Endothelial cell of umbilical vein (primary cell): ENCODE measurements around the gene TH. TPM values are rescaled to one million over a fixed set of nuclear protein-coding genes. Genes with fewer than 3 reads are reported as not detected.

Source experiments
- BruUV-seq: library from RNA; stranded (reverse); fragments of 400-500 nt; replicated peaks from 2 replicates; lab custom pipeline; 2021; lab: Mats Ljungman, UMichigan
- CTCF ChIA-PET: fragments of 300-600, 350-600 bp; sonication (Branson Sonifier 250); formaldehyde crosslinking; loops from one replicate; lab custom pipeline; 2021; ENCODE audit warnings: antibody characterized with exemption, inconsistent platforms; lab: Charles Lee
- POLR2A ChIA-PET: fragments of 300-600, 350-600 bp; sonication (Branson Sonifier 250); formaldehyde crosslinking; loops from one replicate; lab custom pipeline; 2021; ENCODE audit warnings: antibody characterized with exemption, inconsistent platforms; lab: Charles Lee
- DNase-seq: peaks from one replicate; pipeline ENCODE4 v3.0.0-alpha.2; 2011; ENCODE audit warnings: low read depth, low spot score
- FAIRE-seq: peaks from 2 replicates; lab custom pipeline; 2011; peaks lifted over from hg19 to GRCh38; lab: Jason Lieb, UNC
- H2AFZ ChIP-seq: 2 replicates; pipeline ENCODE4 v1.6.0; 2012; ENCODE audit warnings: low read depth, low read length, control low read depth, inconsistent platforms
- H3K27ac ChIP-seq: 2 replicates; pipeline ENCODE4 v1.5.1; 2011; ENCODE audit warnings: low read depth, mild to moderate bottlenecking, control low read depth, low read length, moderate library complexity; ENCODE audit not compliant: insufficient read depth
- H3K27me3 ChIP-seq, 2 experiments: 2 replicates each; pipeline versions ENCODE4 v1.6.0 to v1.6.1; 2011; ENCODE audit warnings: low read length in 2 of 2, mixed read lengths in 1 of 2; ENCODE audit not compliant: control insufficient read depth in 2 of 2, insufficient read depth in 2 of 2
- H3K36me3 ChIP-seq, 2 experiments: 2 replicates in 1 of 2; 3 replicates in 1 of 2; pipeline ENCODE4 v1.5.1; 2011; ENCODE audit warnings: low read length in 2 of 2, mild to moderate bottlenecking in 1 of 2, moderate library complexity in 1 of 2; ENCODE audit not compliant: control insufficient read depth in 2 of 2, insufficient read depth in 2 of 2; ENCODE audit errors: extremely low read depth in 1 of 2
- H3K4me1 ChIP-seq: 3 replicates; pipeline ENCODE4 v1.5.1; 2011; ENCODE audit warnings: mild to moderate bottlenecking, low read length; ENCODE audit not compliant: control insufficient read depth, insufficient read depth; ENCODE audit errors: extremely low read depth
- H3K4me2 ChIP-seq: 2 replicates; pipeline ENCODE4 v1.6.1; 2011; ENCODE audit warnings: low read length, control low read depth, mixed read lengths; ENCODE audit not compliant: insufficient read depth
- H3K4me3 ChIP-seq, 3 experiments: fragments of 200-600 bp in 1 of 3; sonication (generic), shearing (Covaris generic) in 1 of 3; replicated peaks in 1 of 3; 2 replicates each; pipeline ENCODE4 v1.5.1; 2011 to 2016; ENCODE audit warnings: control low read depth in 3 of 3, low read length in 3 of 3, mild to moderate bottlenecking in 2 of 3, inconsistent platforms in 1 of 3, low read depth in 1 of 3, moderate library complexity in 1 of 3; ENCODE audit not compliant: insufficient read depth in 1 of 3
- H3K79me2 ChIP-seq: 2 replicates; pipeline ENCODE4 v1.6.0; 2012; ENCODE audit warnings: low read length, inconsistent platforms; ENCODE audit not compliant: control insufficient read depth, insufficient read depth
- H3K9ac ChIP-seq: replicated peaks from 2 replicates; pipeline ENCODE3; 2011; ENCODE audit warnings: low read length, control low read depth; ENCODE audit not compliant: insufficient read depth; ENCODE audit errors: extremely low read depth
- H3K9me1 ChIP-seq: replicated peaks from 3 replicates; pipeline ENCODE4 v1.6.0; 2011; ENCODE audit warnings: mild to moderate bottlenecking, low read length; ENCODE audit not compliant: control insufficient read depth, insufficient read depth; ENCODE audit errors: extremely low read depth
- H3K9me3 ChIP-seq: replicated peaks from 2 replicates; pipeline ENCODE4 v1.5.1; 2012; ENCODE audit warnings: low read length, inconsistent platforms; ENCODE audit not compliant: control insufficient read depth, insufficient read depth
- H4K20me1 ChIP-seq: replicated peaks from 2 replicates; pipeline ENCODE3; 2011; ENCODE audit warnings: mild to moderate bottlenecking, low read length; ENCODE audit not compliant: control insufficient read depth, insufficient read depth; ENCODE audit errors: extremely low read depth
- CTCF ChIP-seq, 2 donors: IDR thresholded peaks; 1 replicate in 1 of 2; 2 replicates in 1 of 2; pipeline ENCODE4 v1.5.1; 2011; ENCODE audit warnings: low read length in 2 of 2, mild to moderate bottlenecking in 2 of 2, moderate library complexity in 2 of 2, control low read depth in 1 of 2, inconsistent platforms in 1 of 2, low read depth in 1 of 2; ENCODE audit not compliant: insufficient read depth in 1 of 2; ENCODE audit errors: extremely low read depth in 1 of 2
- EZH2 ChIP-seq: IDR thresholded peaks from 2 replicates; pipeline ENCODE4 v1.6.1; 2012; ENCODE audit warnings: borderline replicate concordance, low read depth, mild to moderate bottlenecking, moderate library complexity, low read length, inconsistent platforms; ENCODE audit not compliant: severe bottlenecking
- FOS ChIP-seq: IDR thresholded peaks from 2 replicates; pipeline ENCODE4 v1.6.1; 2011; ENCODE audit warnings: mild to moderate bottlenecking, low read length, moderate library complexity, borderline replicate concordance; ENCODE audit not compliant: insufficient read depth
- GATA2 ChIP-seq: IDR thresholded peaks from 2 replicates; pipeline ENCODE4 v1.7.0; 2011; ENCODE audit warnings: low read depth, mild to moderate bottlenecking, moderate library complexity, mixed read lengths, low read length; ENCODE audit not compliant: insufficient read length, insufficient read depth
- JUN ChIP-seq: IDR thresholded peaks from 2 replicates; pipeline ENCODE4 v1.6.1; 2011; ENCODE audit warnings: borderline replicate concordance, low read depth; ENCODE audit not compliant: insufficient read length, insufficient read depth
- MAX ChIP-seq: IDR thresholded peaks from 2 replicates; pipeline ENCODE4 v1.6.1; 2011; ENCODE audit not compliant: insufficient read depth, insufficient read length
- MYC ChIP-seq: IDR thresholded peaks from one replicate; pipeline ENCODE4 v1.6.1; 2011; ENCODE audit warnings: mild to moderate bottlenecking, low read depth, low read length
- POLR2A ChIP-seq: IDR thresholded peaks from 2 replicates; pipeline ENCODE4 v1.6.1; 2012; ENCODE audit warnings: low read depth, mild to moderate bottlenecking, control low read depth, low read length
- POLR2AphosphoS5 ChIP-seq: IDR thresholded peaks from 2 replicates; pipeline ENCODE4 v1.6.1; 2012; ENCODE audit warnings: low read depth, mild to moderate bottlenecking, control low read depth, low read length, moderate library complexity; ENCODE audit not compliant: insufficient read depth
- dilution Hi-C: fragments of 300-500 bp; cut with MboI; formaldehyde crosslinking; loops from one replicate; pipeline ENCODE4 v1.15.0; 2019; ENCODE audit warnings: low sequenced_read_pairs; ENCODE audit not compliant: extremely low pct_ligation_motif_present
- intact Hi-C: fragments of 100-400 bp; cut with micrococcal nuclease; formaldehyde crosslinking; loops from one replicate; pipeline ENCODE4 v1.10.0; 2022
- polyA plus RNA-seq, 4 experiments: library from polyadenylated mRNA; depleted of rRNA in 3 of 4; stranded (reverse) in 3 of 4; unstranded in 1 of 4; fragments of >200 nt; gene quantifications; 2 replicates each; pipeline versions ENCODE4 v1.2.1 to v1.2.3, GENCODE V29; 2011 to 2012; ENCODE audit warnings: missing spikeins in 1 of 4
- total RNA-seq: library from RNA; stranded (reverse); gene quantifications from 2 replicates; pipeline ENCODE4 v1.2.3, GENCODE V29; 2021

TH gene
- total and polyA plus RNA-seq, 2 donors (not counting 3 experiments of a cell fraction or from before 2014, with no cell fraction given): not detected

- no peaks in the 10 kb centered on the region for H3K79me2 ChIP-seq
- BruUV-seq: no TSS peak
- no peaks in the 10 kb centered on the region for H3K9me3 ChIP-seq
- ChIA-PET CTCF (no interaction called here), POLR2A (no interaction called here)
- FAIRE-seq (no peak), DNase-seq (no peak)
- no peaks in the 10 kb centered on the region for H3K4me1 ChIP-seq
- no peak overlapping the region for H3K4me2 ChIP-seq
- H4K20me1 ChIP-seq: no peaks in the 10 kb centered on the region
- no peaks in the 10 kb centered on the region for H3K27me3 ChIP-seq
- H3K36me3 ChIP-seq: no peaks in the 10 kb centered on the region
- no peak overlapping the region for H3K27ac ChIP-seq
- no peak for TF ChIP-seq GATA2
- TF ChIP-seq FOS: no peak
- no peak for TF ChIP-seq POLR2A
- no peak for TF ChIP-seq MAX
- no peak for TF ChIP-seq JUN
- TF ChIP-seq MYC: no peak
- dilution Hi-C loops: no loop called here
- intact Hi-C loops: no loop called here
- no peak overlapping the region for H3K4me3 ChIP-seq
- H3K9me1 ChIP-seq: no peaks in the 10 kb centered on the region
- no peak overlapping the region for H3K9ac ChIP-seq
- no peak overlapping the region for H2AFZ ChIP-seq
Measured at GRCh38 chr11:2202071-2202899, 30.7 kb upstream of the TH start.

GRCh38 chr11:2201542-2201941, 29.9 kb upstream of the TH start:
- Histone ChIP-seq H3K9ac (no peak overlapping the region), H3K27ac (no peak overlapping the region), H3K79me2 (no peaks in the 10 kb centered on the region), H3K4me1 (no peaks in the 10 kb centered on the region), H2AFZ (no peak overlapping the region), H3K9me3 (no peaks in the 10 kb centered on the region), H3K27me3 (no peaks in the 10 kb centered on the region), H3K4me2 (no peak overlapping the region), H3K36me3 (no peaks in the 10 kb centered on the region), H4K20me1 (no peaks in the 10 kb centered on the region), H3K9me1 (no peaks in the 10 kb centered on the region), H3K4me3 (no peak overlapping the region)
- dilution Hi-C loops (no loop called here), intact Hi-C loops (no loop called here)
- CTCF ChIA-PET: interaction anchor here (4.7 kb wide), 1 partner anchor 219 kb away, joined by 67 read pairs; no protein-coding TSS in a partner anchor
- no peak for DNase-seq
- POLR2A ChIA-PET: no interaction called here
- no TSS peak for BruUV-seq
- FAIRE-seq: no peak
- TF ChIP-seq MAX (no peak), MYC (no peak), GATA2 (no peak), POLR2A (no peak), EZH2 (no peak), FOS (no peak), JUN (no peak), CTCF (IDR thresholded peaks at IDR 0.05; ENCODE audit: extremely low read depth in 1 of 2, insufficient read depth in 1 of 2, low read depth in 1 of 2, low read length in 2 of 2) (no peak), POLR2AphosphoS5 (no peak)
